HCT116 (cell line): ENCODE measurements around the gene PI16. TPM values are rescaled to one million over a fixed set of nuclear protein-coding genes. Genes with fewer than 3 reads are reported as not detected.

Experiments
- ATAC-seq: fragments of 200-7000 bp; cut with Tn5 transposase; 2 replicates; pipeline ENCODE4 v1.9.1; 2020; ENCODE audit warnings: mild to moderate bottlenecking, moderate library complexity
- BruUV-seq: library from RNA; stranded (reverse); fragments of 400-500 nt; replicated peaks from 2 replicates; lab custom pipeline; 2021; lab: Mats Ljungman, UMichigan
- CTCF ChIA-PET: fragments of 300-600 bp; sonication (Branson Sonifier 250); formaldehyde crosslinking; loops from one replicate; lab custom pipeline; 2021; ENCODE audit warnings: antibody characterized with exemption; lab: Charles Lee
- POLR2A ChIA-PET: fragments of 300-600, 350-600 bp; sonication (Branson Sonifier 250); formaldehyde crosslinking; loops from one replicate; lab custom pipeline; 2021; ENCODE audit warnings: antibody characterized with exemption; lab: Charles Lee
- RAD21 ChIA-PET, 2 experiments: fragments of 300-600 bp; sonication (Branson Sonifier 250); formaldehyde crosslinking; loops; one replicate each; lab custom pipeline; 2023; ENCODE audit warnings: low total read pairs in 2 of 2; ENCODE audit not compliant: uncharacterized antibody in 2 of 2, unreplicated experiment in 2 of 2, low non-redundant PET in 1 of 2; lab: Charles Lee
- DNase-seq: peaks from one replicate; pipeline ENCODE4 v3.0.0-alpha.2; 2010; ENCODE audit warnings: low read depth, low spot score
- H2AFZ ChIP-seq: fragments of 200-600 bp; shearing (Covaris generic), sonication (generic); 2 replicates; pipeline ENCODE4 v1.6.1; 2017; ENCODE audit warnings: low read depth, mixed run types, mixed read lengths, antibody characterized with exemption, low read length; ENCODE audit not compliant: poor library complexity, severe bottlenecking
- H3K27ac ChIP-seq: 2 replicates; pipeline ENCODE4 v1.5.1; 2012; ENCODE audit warnings: low read depth, low read length
- H3K27me3 ChIP-seq: fragments of 200-600 bp; sonication (generic); 2 replicates; pipeline ENCODE4 v1.6.1; 2016; ENCODE audit warnings: mixed run types, low read length, mixed read lengths; ENCODE audit not compliant: insufficient read depth
- H3K36me3 ChIP-seq, 2 experiments: fragments of 200-500 bp in 1 of 2; fragments of 200-600 bp in 1 of 2; sonication (Bioruptor generic) in 1 of 2; sonication (generic) in 1 of 2; 2 replicates each; pipeline versions ENCODE4 v1.5.1 to v1.6.1; 2014 to 2016; ENCODE audit warnings: low read length in 2 of 2, inconsistent platforms in 1 of 2, mixed read lengths in 1 of 2, mixed run types in 1 of 2; ENCODE audit not compliant: insufficient read depth in 2 of 2, control insufficient read depth in 1 of 2
- H3K4me1 ChIP-seq, 2 experiments: fragments of 200-600 bp in 1 of 2; sonication (generic) in 1 of 2; 2 replicates each; pipeline versions ENCODE4 v1.5.1 to v1.6.1; 2012 to 2017; ENCODE audit warnings: low read length in 2 of 2, inconsistent platforms in 1 of 2, mild to moderate bottlenecking in 1 of 2, mixed read lengths in 1 of 2, mixed run types in 1 of 2, moderate library complexity in 1 of 2; ENCODE audit not compliant: insufficient read depth in 2 of 2, control insufficient read depth in 1 of 2
- H3K4me2 ChIP-seq: fragments of 200-600 bp; sonication (generic); 2 replicates; pipeline ENCODE4 v1.6.1; 2017; ENCODE audit warnings: mixed run types, low read length, mixed read lengths
- H3K4me3 ChIP-seq, 2 experiments: fragments of 200-600 bp in 1 of 2; sonication (generic) in 1 of 2; replicated peaks in 1 of 2; 2 replicates each; pipeline ENCODE4 v1.5.1; 2011 to 2016; ENCODE audit warnings: low read length in 2 of 2, control low read depth in 1 of 2, low read depth in 1 of 2, mild to moderate bottlenecking in 1 of 2, mixed read lengths in 1 of 2, mixed run types in 1 of 2
- H3K79me2 ChIP-seq: fragments of 200-600 bp; sonication (generic); 2 replicates; pipeline ENCODE4 v1.6.1; 2017; ENCODE audit warnings: mild to moderate bottlenecking, mixed run types, low read length, moderate library complexity, mixed read lengths; ENCODE audit not compliant: insufficient read depth
- H3K9ac ChIP-seq: fragments of 200-600 bp; sonication (generic); 2 replicates; pipeline ENCODE4 v1.6.1; 2016; ENCODE audit warnings: low read length, mixed read lengths
- H3K9me2 ChIP-seq: fragments of 200-600 bp; sonication (generic), shearing (Covaris generic); 2 replicates; pipeline ENCODE4 v1.6.1; 2017; ENCODE audit warnings: mixed run types, mild to moderate bottlenecking, moderate library complexity; ENCODE audit not compliant: insufficient read depth
- H3K9me3 ChIP-seq, 2 experiments: fragments of 200-500 bp in 1 of 2; fragments of 200-600 bp in 1 of 2; sonication (Bioruptor generic) in 1 of 2; sonication (generic) in 1 of 2; 2 replicates each; pipeline ENCODE4 v1.6.1; 2014 to 2017; ENCODE audit warnings: low read length in 2 of 2, mixed read lengths in 2 of 2, inconsistent platforms in 1 of 2, low read depth in 1 of 2, mild to moderate bottlenecking in 1 of 2, mixed run types in 1 of 2, moderate library complexity in 1 of 2; ENCODE audit not compliant: control insufficient read depth in 1 of 2, insufficient read depth in 1 of 2
- H4K20me1 ChIP-seq: fragments of 200-600 bp; sonication (generic), shearing (Covaris generic); 2 replicates; pipeline ENCODE4 v1.6.1; 2017; ENCODE audit warnings: mixed run types, mild to moderate bottlenecking, moderate library complexity; ENCODE audit not compliant: insufficient read depth
- EGR1 ChIP-seq: IDR thresholded peaks from 2 replicates; pipeline ENCODE4 v1.6.1; 2012; ENCODE audit warnings: low read depth
- ELF1 ChIP-seq: IDR thresholded peaks from 2 replicates; pipeline ENCODE4 v1.6.1; 2012; ENCODE audit warnings: low read depth, borderline replicate concordance
- EZH2 ChIP-seq: fragments of 200-600 bp; sonication (generic); IDR thresholded peaks from 2 replicates; pipeline ENCODE4 v1.6.1; 2017; ENCODE audit warnings: antibody characterized with exemption, mixed run types
- EZH2phosphoT487 ChIP-seq: fragments of 200-600 bp; IDR thresholded peaks from 2 replicates; pipeline ENCODE4 v1.6.1; 2018; ENCODE audit warnings: antibody characterized with exemption, borderline replicate concordance
- POLR2A ChIP-seq: IDR thresholded peaks from 2 replicates; pipeline ENCODE4 v1.7.0; 2011; ENCODE audit warnings: borderline replicate concordance; ENCODE audit not compliant: insufficient read depth, insufficient read length; ENCODE audit errors: extremely low read depth
- SIN3A ChIP-seq: IDR thresholded peaks from 2 replicates; pipeline ENCODE4 v1.6.1; 2012; ENCODE audit warnings: low read depth
- SP1 ChIP-seq: IDR thresholded peaks from 2 replicates; pipeline ENCODE4 v1.6.1; 2012; ENCODE audit warnings: low read depth
- TCF7L2 ChIP-seq: IDR thresholded peaks from 2 replicates; pipeline ENCODE4 v1.7.0; 2011; ENCODE audit warnings: borderline replicate concordance, inconsistent platforms; ENCODE audit not compliant: insufficient read depth, insufficient read length; ENCODE audit errors: extremely low read depth
- YY1 ChIP-seq: IDR thresholded peaks from 2 replicates; pipeline ENCODE4 v1.6.1; 2011; ENCODE audit warnings: low read length, low read depth, moderate library complexity, mild to moderate bottlenecking; ENCODE audit not compliant: insufficient replicate concordance; ENCODE audit errors: extremely low read depth
- intact Hi-C: fragments of 100-400 bp; cut with micrococcal nuclease; formaldehyde crosslinking; loops from 2 replicates; pipeline ENCODE4 v1.10.0; 2022
- total RNA-seq: library from RNA; stranded (reverse); gene quantifications from one replicate; pipeline ENCODE4 v1.2.1, GENCODE V29; 2021; ENCODE audit not compliant: unreplicated experiment
- TF ChIP-seq, protein P1 (sequence below): IDR thresholded peaks from 2 replicates; pipeline ENCODE4 v1.6.1; 2012
- TF ChIP-seq, protein P2 (sequence below), 3 experiments: fragments of 200-600 bp in 1 of 3; sonication (generic) in 1 of 3; IDR thresholded peaks in 2 of 3; conservative IDR thresholded peaks in 1 of 3; 2 replicates each; pipeline ENCODE4 v1.5.1; 2012 to 2017; ENCODE audit warnings: low read depth in 2 of 3, low read length in 2 of 3, antibody characterized with exemption in 1 of 3, borderline replicate concordance in 1 of 3, control low read depth in 1 of 3, mild to moderate bottlenecking in 1 of 3, mixed read lengths in 1 of 3, mixed run types in 1 of 3, moderate library complexity in 1 of 3; ENCODE audit not compliant: insufficient read depth in 1 of 3

The PI16 gene
- total RNA-seq, 1 experiment from 2014 or later = 0.59 TPM

DNA sequence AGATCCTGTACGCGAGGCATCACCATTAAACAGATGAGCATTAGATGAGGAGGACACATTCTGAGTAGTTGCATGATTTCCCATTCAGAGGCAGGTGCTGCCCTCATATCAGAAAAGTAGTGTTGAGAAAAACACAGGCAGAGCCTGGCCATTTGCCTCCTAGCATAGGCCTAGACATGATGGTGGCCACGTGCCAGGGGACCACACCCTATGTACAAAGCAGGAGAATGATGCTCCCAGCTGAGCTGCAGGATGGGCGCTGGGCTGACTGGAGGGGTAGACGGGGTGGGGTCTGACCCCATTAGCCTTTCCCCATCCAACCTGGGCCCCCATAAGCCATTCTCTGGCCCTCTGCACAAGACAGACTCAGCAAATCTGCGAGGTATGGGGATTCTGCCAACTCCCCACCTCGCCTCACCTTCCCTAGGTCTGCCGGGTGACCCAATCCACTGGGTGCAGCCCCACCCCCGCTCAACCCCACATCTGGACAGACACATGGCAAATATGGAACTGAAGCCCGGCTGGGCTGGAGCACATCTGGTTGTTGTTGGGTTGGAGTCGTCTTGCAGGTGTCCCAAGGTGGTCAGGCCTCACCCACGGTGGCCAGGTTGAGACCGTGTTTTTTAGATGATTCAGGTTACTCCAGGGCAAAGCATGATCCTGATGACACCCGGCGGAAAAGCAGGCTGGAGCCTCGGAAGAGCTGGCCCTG, 13.9 kb downstream of the PI16 start:
- no peaks in the 10 kb centered on the region for H3K9me2 ChIP-seq
- peaks cover under 1 to 8% of the 10 kb centered on the region in 2 experiments; a peak in 3 of 4 replicates for H3K4me1 ChIP-seq
- ChIA-PET CTCF (no interaction called here), RAD21 (no interaction called here), POLR2A (no interaction called here)
- DNase-seq (no peak), ATAC-seq (no peak)
- no peaks in the 10 kb centered on the region for H4K20me1 ChIP-seq
- intact Hi-C loops = no loop called here
- H3K27ac ChIP-seq = no peak overlapping the region
- TF ChIP-seq, protein P1, sequence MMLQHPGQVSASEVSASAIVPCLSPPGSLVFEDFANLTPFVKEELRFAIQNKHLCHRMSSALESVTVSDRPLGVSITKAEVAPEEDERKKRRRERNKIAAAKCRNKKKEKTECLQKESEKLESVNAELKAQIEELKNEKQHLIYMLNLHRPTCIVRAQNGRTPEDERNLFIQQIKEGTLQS = no peak
- TF ChIP-seq EGR1 = no peak
- no peak for TF ChIP-seq ELF1
- no peak for TF ChIP-seq SP1
- TF ChIP-seq EZH2 = no peak
- no peak for TF ChIP-seq EZH2phosphoT487
- no peak for TF ChIP-seq SIN3A
- TF ChIP-seq YY1 = no peak
- no peak for TF ChIP-seq TCF7L2
- TF ChIP-seq, protein P2, sequence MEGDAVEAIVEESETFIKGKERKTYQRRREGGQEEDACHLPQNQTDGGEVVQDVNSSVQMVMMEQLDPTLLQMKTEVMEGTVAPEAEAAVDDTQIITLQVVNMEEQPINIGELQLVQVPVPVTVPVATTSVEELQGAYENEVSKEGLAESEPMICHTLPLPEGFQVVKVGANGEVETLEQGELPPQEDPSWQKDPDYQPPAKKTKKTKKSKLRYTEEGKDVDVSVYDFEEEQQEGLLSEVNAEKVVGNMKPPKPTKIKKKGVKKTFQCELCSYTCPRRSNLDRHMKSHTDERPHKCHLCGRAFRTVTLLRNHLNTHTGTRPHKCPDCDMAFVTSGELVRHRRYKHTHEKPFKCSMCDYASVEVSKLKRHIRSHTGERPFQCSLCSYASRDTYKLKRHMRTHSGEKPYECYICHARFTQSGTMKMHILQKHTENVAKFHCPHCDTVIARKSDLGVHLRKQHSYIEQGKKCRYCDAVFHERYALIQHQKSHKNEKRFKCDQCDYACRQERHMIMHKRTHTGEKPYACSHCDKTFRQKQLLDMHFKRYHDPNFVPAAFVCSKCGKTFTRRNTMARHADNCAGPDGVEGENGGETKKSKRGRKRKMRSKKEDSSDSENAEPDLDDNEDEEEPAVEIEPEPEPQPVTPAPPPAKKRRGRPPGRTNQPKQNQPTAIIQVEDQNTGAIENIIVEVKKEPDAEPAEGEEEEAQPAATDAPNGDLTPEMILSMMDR (IDR thresholded peaks at IDR 0.05 in 2 of 3, conservative IDR thresholded peaks at IDR 0.05 in 1 of 3; ENCODE audit: borderline replicate concordance in 1 of 3, insufficient read depth in 1 of 3, low read depth in 2 of 3, low read length in 2 of 3) = no peak
- TF ChIP-seq POLR2A = no peak
- no peak overlapping the region for H3K4me3 ChIP-seq
- H3K4me2 ChIP-seq = no peak overlapping the region
- TSS peak; percentile 73 for BruUV-seq
- H2AFZ ChIP-seq = no peak overlapping the region
- no peaks in the 10 kb centered on the region for H3K9me3 ChIP-seq
- no peak overlapping the region for H3K9ac ChIP-seq
- no peaks in the 10 kb centered on the region; the same call in 1 of the 2 replicates for H3K79me2 ChIP-seq
- H3K27me3 ChIP-seq = no peaks in the 10 kb centered on the region
- H3K36me3 ChIP-seq = peaks cover 42 to 55% of the 10 kb centered on the region in 2 experiments
